NT2/D1 (cell line): ENCODE results near the gene CAPN13.

Source experiments
- DNase-seq: peaks from one replicate; pipeline ENCODE4 v3.0.0-alpha.2; 2011; ENCODE audit warnings: low read depth, low spot score
- H3K27me3 ChIP-seq: 2 replicates; pipeline ENCODE4 v1.6.0; 2011; ENCODE audit warnings: mild to moderate bottlenecking; ENCODE audit not compliant: insufficient read length, insufficient read depth
- H3K36me3 ChIP-seq: 2 replicates; pipeline ENCODE4 v1.6.1; 2011; ENCODE audit warnings: mild to moderate bottlenecking, low read length, mixed read lengths; ENCODE audit not compliant: insufficient read depth, insufficient read length
- H3K4me1 ChIP-seq: 2 replicates; pipeline ENCODE4 v1.5.1; 2011; ENCODE audit not compliant: insufficient read depth, insufficient read length
- H3K4me3 ChIP-seq: 2 replicates; pipeline ENCODE4 v1.5.1; 2011; ENCODE audit warnings: low read depth; ENCODE audit not compliant: insufficient read length
- H3K9ac ChIP-seq: 2 replicates; pipeline ENCODE4 v1.6.0; 2011; ENCODE audit warnings: low read depth; ENCODE audit not compliant: insufficient read length
- H3K9me3 ChIP-seq: 2 replicates; pipeline ENCODE4 v1.5.1; 2011; ENCODE audit warnings: mild to moderate bottlenecking, low read length; ENCODE audit not compliant: insufficient read depth
- SUZ12 ChIP-seq: IDR thresholded peaks from 2 replicates; pipeline ENCODE4 v1.6.1; 2011; ENCODE audit not compliant: insufficient read length, insufficient read depth; ENCODE audit errors: extremely low read depth
- YY1 ChIP-seq: IDR thresholded peaks from 2 replicates; pipeline ENCODE4 v1.6.1; 2011; ENCODE audit not compliant: insufficient read length, insufficient read depth
- ZNF274 ChIP-seq: IDR thresholded peaks from 2 replicates; pipeline ENCODE4 v1.6.1; 2011; ENCODE audit warnings: mild to moderate bottlenecking, low read depth, low read length

CAPN13 gene

DNA sequence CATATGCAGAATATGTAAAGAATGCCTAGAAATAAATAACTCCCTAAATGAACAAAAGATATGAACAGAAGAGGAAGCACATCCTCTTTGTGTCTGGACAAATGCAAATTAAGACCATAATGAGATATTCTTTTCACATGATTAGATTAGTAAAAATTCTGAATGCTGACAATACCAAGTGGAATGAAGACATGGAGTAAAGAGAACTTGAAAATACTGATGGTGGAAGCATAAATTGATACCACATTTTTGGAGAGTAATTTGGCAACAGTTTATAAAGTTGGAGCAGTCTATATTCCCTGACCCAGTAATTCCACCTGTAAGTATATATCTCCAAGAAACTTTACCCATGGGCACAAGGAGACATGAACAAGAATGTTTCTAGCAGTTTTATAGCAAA is 130.0 kb downstream of the CAPN13 start:
- Histone ChIP-seq H3K4me3 (no peak overlapping the region), H3K36me3 (no peaks in the 10 kb centered on the region), H3K9me3 (no peaks in the 10 kb centered on the region), H3K27me3 (no peaks in the 10 kb centered on the region), H3K4me1 (no peaks in the 10 kb centered on the region), H3K9ac (no peak overlapping the region)
- no peak for DNase-seq
- no peak for TF ChIP-seq YY1
- no peak for TF ChIP-seq ZNF274
- TF ChIP-seq SUZ12: no peak

DNA sequence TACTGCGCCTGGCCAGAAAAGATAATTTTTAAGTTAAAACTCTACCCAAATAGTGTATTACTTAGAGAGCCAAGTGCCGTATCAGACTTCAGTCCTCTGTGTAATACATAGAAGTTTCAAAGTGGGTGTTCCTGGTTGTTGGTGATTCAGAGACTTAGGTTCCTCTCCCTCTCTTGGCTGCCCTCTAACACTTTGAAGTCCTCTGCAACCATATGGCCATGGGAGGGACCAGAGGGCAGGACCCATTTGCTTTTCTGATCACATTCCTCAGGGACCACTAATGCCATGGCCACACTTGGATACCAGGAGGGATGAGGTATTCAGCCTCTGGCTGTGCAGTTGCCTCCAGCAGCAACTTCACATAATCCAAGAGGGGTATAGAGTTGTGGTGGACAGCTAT is 131.5 kb downstream of the CAPN13 start:
- DNase-seq: no peak
- TF ChIP-seq SUZ12 (no peak), ZNF274 (no peak)
- no peaks in the 10 kb centered on the region for H3K27me3 ChIP-seq
- no peaks in the 10 kb centered on the region for H3K36me3 ChIP-seq
- no peak overlapping the region for H3K4me3 ChIP-seq
- no peak overlapping the region for H3K9ac ChIP-seq
- no peaks in the 10 kb centered on the region for H3K4me1 ChIP-seq
- H3K9me3 ChIP-seq: peaks cover 3% of the 10 kb centered on the region; the same call in 1 of the 2 replicates

DNA sequence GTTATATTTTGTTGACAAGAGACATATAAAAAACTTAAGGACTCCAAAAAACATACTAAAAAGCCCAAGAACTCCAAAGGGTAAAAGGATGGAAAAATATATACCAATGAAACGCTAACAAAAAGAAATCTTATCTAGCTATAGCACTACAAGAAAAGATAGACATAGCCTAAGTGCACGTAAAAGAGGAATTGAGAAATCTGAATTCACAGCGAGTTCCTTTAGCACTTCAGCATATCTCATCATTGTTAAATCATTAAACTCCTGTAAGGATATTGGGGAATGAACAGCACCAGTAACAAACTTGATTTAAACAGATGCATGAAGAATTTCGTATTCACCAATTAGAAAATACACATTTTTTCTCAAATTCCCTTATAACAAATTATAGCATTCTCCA is 134.1 kb downstream of the CAPN13 start:
- TF ChIP-seq YY1: no peak
- Histone ChIP-seq H3K36me3 (no peaks in the 10 kb centered on the region), H3K4me1 (no peaks in the 10 kb centered on the region), H3K4me3 (no peak overlapping the region), H3K27me3 (no peaks in the 10 kb centered on the region), H3K9me3 (peaks cover 17% of the 10 kb centered on the region), H3K9ac (no peak overlapping the region)
- DNase-seq: no peak
